ENCODE data around the gene TERB1. TPM values are rescaled to one million over a fixed set of nuclear protein-coding genes. Genes with fewer than 3 reads are reported as not detected.

Gene TERB1
- total RNA-seq, 1 experiment from 2014 or later, result not detected

DNA sequence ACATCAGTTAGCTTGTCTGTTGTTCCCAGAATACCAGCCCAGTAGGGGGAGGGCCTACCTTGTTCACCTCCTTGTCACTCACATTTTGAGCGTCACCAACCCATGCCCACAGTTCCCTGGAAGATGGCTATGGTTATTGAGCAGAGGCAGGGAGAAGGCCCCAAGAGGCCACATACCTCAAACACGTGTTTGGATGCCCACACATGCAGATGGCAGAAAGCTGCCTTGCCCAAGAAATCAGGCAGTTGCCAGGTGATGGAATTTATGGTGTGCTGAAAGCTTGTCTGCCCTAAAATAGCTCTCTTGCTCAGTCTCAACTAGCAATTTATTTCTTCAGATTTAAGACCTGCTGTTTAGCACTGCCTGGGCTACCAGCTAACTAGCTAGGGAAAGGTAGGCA is 88.3 kb downstream of the TERB1 start:
- H4K20me1 ChIP-seq (ENCODE audit: insufficient read depth), result no peaks in the 10 kb centered on the region
- ChIA-PET RAD21 (ENCODE audit: low non-redundant PET in 1 of 2, low total read pairs in 2 of 2, uncharacterized antibody in 2 of 2, unreplicated experiment in 2 of 2) (no interaction called here), POLR2A (no interaction called here), CTCF (interaction anchor here (0.9 to 1.2 kb wide), 3 partner anchors 27 to 154 kb away, joined by 3 read pairs; no protein-coding TSS in a partner anchor)
- no peak for ATAC-seq
- no peaks in the 10 kb centered on the region for H3K4me1 ChIP-seq (ENCODE audit: control insufficient read depth in 1 of 2, insufficient read depth in 2 of 2, low read length in 2 of 2)
- no peak overlapping the region for H3K4me3 ChIP-seq (replicated peaks in 1 of 2; ENCODE audit: low read depth in 1 of 2, low read length in 2 of 2)
- no peaks in the 10 kb centered on the region for H3K36me3 ChIP-seq (ENCODE audit: control insufficient read depth in 1 of 2, insufficient read depth in 2 of 2, low read length in 2 of 2)
- no peaks in the 10 kb centered on the region for H3K9me2 ChIP-seq (ENCODE audit: insufficient read depth)
- intact Hi-C loops (cut with micrococcal nuclease), result no loop called here
- H3K79me2 ChIP-seq (ENCODE audit: insufficient read depth, low read length), result no peaks in the 10 kb centered on the region
- H3K27ac ChIP-seq (ENCODE audit: low read depth, low read length), result no peak overlapping the region
- no peak overlapping the region for H2AFZ ChIP-seq (ENCODE audit: low read depth, low read length, poor library complexity, severe bottlenecking)
- H3K4me2 ChIP-seq (ENCODE audit: low read length), result no peak overlapping the region
- DNase-seq (ENCODE audit: low read depth, low spot score), result no peak
- TF ChIP-seq, protein P1, sequence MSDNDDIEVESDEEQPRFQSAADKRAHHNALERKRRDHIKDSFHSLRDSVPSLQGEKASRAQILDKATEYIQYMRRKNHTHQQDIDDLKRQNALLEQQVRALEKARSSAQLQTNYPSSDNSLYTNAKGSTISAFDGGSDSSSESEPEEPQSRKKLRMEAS (IDR thresholded peaks at IDR 0.05), result no peak
- no peak for TF ChIP-seq EZH2 (IDR thresholded peaks at IDR 0.05)
- TF ChIP-seq EGR1 (IDR thresholded peaks at IDR 0.05; ENCODE audit: low read depth), result no peak
- no peak for TF ChIP-seq CBX3 (IDR thresholded peaks at IDR 0.05; ENCODE audit: low read depth)
- no peak for TF ChIP-seq ELF1 (IDR thresholded peaks at IDR 0.05; ENCODE audit: borderline replicate concordance, low read depth)
- no peak for TF ChIP-seq POLR2AphosphoS5 (IDR thresholded peaks at IDR 0.05; ENCODE audit: low read depth, low read length)
- no peak for TF ChIP-seq JUND (IDR thresholded peaks at IDR 0.05)
- TF ChIP-seq YY1 (IDR thresholded peaks at IDR 0.05; ENCODE audit: extremely low read depth, insufficient replicate concordance, low read depth, low read length), result no peak
- no peak for TF ChIP-seq ZFX (IDR thresholded peaks at IDR 0.05)
- no peak for TF ChIP-seq RAD21 (IDR thresholded peaks at IDR 0.05; ENCODE audit: low read depth)
- TF ChIP-seq, protein P2, sequence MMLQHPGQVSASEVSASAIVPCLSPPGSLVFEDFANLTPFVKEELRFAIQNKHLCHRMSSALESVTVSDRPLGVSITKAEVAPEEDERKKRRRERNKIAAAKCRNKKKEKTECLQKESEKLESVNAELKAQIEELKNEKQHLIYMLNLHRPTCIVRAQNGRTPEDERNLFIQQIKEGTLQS (IDR thresholded peaks at IDR 0.05), result no peak
- TF ChIP-seq, protein P3, sequence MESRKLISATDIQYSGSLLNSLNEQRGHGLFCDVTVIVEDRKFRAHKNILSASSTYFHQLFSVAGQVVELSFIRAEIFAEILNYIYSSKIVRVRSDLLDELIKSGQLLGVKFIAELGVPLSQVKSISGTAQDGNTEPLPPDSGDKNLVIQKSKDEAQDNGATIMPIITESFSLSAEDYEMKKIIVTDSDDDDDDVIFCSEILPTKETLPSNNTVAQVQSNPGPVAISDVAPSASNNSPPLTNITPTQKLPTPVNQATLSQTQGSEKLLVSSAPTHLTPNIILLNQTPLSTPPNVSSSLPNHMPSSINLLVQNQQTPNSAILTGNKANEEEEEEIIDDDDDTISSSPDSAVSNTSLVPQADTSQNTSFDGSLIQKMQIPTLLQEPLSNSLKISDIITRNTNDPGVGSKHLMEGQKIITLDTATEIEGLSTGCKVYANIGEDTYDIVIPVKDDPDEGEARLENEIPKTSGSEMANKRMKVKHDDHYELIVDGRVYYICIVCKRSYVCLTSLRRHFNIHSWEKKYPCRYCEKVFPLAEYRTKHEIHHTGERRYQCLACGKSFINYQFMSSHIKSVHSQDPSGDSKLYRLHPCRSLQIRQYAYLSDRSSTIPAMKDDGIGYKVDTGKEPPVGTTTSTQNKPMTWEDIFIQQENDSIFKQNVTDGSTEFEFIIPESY (IDR thresholded peaks at IDR 0.05; ENCODE audit: extremely low read depth, insufficient replicate concordance, low read length), result no peak
- TF ChIP-seq ZNF274 (IDR thresholded peaks at IDR 0.05; ENCODE audit: low read depth, low read length), result no peak
- H3K9me3 ChIP-seq (ENCODE audit: control insufficient read depth in 1 of 2, insufficient read depth in 1 of 2, low read depth in 1 of 2, low read length in 2 of 2), result no peaks in the 10 kb centered on the region
- no TSS peak for BruUV-seq (replicated peaks)
- no peaks in the 10 kb centered on the region for H3K27me3 ChIP-seq (ENCODE audit: insufficient read depth, low read length)
- H3K9ac ChIP-seq (ENCODE audit: low read length), result no peak overlapping the region
